Loucy (cell line): ENCODE measurements around the gene LIMS1.
"Not testable (repeated sequence)": the region's sequence is repeated elsewhere in the genome, so short reads cannot be mapped to it uniquely, and the experiment has no call there.

ENCODE experiments used
- EZH2phosphoT487 ChIP-seq: fragments of 200-600 bp; IDR thresholded peaks from 2 replicates; pipeline ENCODE4 v1.6.1; 2018; ENCODE audit warnings: antibody characterized with exemption, mild to moderate bottlenecking, moderate library complexity, borderline replicate concordance
- TF ChIP-seq, protein P1 (sequence below): fragments of 200-600 bp; sonication (generic); conservative IDR thresholded peaks from 2 replicates; pipeline ENCODE4 v1.5.1; 2014; ENCODE audit warnings: mild to moderate bottlenecking, antibody characterized with exemption, low read length

- TF ChIP-seq, protein P1, sequence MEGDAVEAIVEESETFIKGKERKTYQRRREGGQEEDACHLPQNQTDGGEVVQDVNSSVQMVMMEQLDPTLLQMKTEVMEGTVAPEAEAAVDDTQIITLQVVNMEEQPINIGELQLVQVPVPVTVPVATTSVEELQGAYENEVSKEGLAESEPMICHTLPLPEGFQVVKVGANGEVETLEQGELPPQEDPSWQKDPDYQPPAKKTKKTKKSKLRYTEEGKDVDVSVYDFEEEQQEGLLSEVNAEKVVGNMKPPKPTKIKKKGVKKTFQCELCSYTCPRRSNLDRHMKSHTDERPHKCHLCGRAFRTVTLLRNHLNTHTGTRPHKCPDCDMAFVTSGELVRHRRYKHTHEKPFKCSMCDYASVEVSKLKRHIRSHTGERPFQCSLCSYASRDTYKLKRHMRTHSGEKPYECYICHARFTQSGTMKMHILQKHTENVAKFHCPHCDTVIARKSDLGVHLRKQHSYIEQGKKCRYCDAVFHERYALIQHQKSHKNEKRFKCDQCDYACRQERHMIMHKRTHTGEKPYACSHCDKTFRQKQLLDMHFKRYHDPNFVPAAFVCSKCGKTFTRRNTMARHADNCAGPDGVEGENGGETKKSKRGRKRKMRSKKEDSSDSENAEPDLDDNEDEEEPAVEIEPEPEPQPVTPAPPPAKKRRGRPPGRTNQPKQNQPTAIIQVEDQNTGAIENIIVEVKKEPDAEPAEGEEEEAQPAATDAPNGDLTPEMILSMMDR = not testable (repeated sequence)
- TF ChIP-seq EZH2phosphoT487 = not testable (repeated sequence)
Measured at GRCh38 chr2:108525258-108525657, 9.0 kb upstream of the LIMS1 start.
